GM03348 (cell line): ENCODE results near the gene KLK6.

ENCODE experiments used
- DNase-seq: peaks from one replicate; pipeline ENCODE4 v3.0.0; 2012; ENCODE audit warnings: low spot score

The KLK6 gene

DNA sequence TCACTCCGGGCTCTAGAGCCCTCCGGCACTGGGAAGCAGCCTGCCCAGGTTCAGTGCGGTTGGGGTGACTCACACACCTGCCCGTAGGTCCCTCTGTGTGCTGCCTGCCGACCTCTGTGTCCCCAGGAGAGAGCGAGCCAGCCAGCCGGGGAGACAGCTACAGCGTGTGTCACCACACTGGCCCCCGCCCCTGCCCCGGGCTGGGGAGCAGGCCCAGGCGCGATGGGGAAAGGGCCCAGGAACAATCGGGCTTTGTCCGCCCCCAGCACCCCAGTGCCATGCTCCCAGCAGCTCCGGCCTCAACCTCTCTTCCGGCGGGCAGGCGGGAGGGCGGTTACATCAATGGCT lies at the start of gene KLK6:
TSS of gene KLK6 (minus strand) at position 179 of the 348 bp plus-strand sequence. CDS start 1,487 bp downstream, outside the sequence.
- no peak for DNase-seq

DNA sequence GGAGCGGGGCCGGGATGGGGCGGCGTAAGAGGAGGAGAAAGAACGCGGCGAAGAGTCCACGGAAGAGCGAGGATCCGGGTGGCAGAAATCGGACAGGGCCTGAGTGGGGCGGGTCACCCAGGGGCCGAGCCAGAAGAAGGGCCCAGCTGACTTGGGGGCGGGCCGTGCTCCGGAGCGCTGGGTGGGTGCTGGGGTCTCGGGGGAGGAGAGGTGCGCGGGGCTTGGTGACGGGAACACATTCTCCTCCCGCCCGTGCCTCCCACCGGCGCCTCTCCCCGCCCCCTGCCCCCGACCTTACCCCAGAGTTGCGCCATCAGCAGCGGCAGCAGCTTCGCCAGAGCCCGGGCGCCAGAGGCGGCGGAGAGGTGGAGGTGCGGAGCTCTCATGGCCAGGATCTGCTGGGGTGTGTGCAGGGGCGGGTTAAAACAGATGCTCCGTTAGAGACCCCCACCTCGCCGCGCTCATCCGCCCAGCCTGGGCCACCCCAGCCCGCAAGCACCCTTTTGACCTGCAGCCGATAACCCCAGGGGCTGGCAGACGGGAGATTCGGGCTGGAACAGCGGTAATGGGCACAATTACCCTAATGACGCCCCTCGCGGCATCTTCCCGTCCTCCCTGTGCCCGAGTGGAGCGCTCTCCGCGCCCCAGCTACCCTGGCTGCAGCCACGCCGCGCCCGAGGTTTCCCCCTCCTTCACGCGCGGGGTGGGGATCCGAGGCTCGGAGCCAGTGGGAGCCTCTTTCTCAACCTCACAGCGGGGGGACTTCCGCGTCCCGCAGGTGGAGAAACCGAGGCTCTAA lies 49.6 kb upstream of the KLK6 start:
- DNase-seq, result no peak

DNA sequence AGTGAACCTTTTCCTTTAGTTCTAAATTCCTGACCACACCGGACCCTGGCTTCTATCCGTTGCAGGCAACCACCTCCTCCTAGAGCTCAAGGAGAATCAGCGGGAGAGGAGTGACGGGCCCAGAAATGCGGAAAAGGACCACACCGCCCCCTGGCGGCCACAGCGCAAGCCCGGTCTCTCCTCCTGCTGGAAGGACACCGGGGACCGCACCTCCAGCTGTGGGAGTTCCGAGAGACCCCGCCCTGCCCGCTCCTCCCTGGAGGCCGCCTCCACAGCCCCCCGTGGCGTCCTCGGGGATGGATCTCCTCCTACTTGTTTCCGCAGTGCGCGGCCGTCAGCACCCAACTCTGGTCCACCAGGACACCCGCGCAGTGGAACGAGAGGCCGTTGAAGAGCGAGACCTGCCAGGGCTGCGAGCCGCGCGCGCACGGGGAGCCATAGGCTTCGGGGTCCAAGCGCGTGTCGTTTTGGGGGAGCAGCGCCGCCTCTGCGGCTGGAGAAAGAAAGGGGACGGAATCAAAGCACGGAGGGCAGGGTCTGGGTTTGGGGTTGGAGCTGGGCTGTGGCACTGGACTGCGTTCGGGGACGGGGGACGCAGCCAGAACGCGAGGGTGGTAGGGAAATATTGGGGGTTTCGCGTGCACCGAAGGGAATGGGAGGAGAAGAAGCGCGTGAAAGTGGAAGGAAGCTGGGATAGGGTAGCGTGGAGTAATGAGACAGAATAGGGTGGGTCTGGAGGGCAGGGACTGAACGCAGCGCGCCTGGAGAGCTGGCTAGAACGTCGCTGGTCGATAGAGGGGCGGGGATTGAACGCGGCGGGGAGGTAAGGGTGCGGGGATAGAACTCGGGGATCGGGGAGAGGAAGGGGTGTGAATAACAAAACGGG lies 47.6 kb upstream of the KLK6 start:
- peak; percentile 85 for DNase-seq

DNA sequence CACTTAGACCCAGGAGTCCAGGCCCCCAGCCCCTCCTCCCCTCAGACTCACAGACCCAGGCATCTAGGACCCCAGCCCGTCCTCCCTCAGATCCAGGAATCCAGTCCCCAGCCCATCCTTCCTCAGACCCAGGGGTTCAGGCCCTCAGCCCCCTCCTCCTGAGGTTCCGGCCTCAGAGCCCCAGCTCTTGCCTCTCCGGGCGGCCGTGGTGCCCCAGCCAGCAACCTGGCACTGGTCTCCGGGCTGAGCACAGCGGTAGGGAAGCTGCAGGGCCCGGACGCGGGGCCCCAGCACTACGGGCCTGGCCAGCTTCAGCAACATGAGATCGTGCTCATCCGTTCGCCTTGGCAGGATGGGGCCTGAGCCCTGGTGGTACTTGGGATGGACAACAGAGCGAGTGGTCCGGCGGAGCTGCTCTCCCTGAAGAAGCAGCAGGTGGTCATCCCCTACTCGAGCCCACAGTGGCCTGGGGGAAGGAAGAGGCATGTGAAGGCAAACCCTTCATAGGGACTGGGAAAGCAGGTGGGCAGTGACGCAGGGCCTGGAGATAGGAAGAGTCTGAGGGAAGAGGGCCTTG lies 46.4 kb upstream of the KLK6 start:
- DNase-seq, result no peak

DNA sequence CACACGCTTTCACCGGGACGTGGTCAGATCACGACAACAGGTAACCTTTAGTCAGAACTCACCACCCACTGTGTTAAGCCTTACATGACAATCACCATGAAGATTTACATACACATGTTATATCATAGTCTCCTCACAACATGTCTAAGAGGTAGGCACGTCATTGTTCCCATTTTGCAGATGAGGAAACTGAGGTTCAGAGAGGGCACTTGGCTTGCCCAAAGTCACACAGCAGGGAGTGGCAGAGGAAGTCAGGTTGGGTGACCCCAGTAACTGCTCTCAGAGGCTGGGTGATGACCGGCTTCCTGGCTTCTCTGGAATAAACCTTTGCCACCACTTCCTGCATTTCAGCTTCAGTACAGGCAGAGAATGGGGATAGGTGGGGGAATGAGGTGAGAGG lies 44.9 kb upstream of the KLK6 start:
- DNase-seq, result no peak

DNA sequence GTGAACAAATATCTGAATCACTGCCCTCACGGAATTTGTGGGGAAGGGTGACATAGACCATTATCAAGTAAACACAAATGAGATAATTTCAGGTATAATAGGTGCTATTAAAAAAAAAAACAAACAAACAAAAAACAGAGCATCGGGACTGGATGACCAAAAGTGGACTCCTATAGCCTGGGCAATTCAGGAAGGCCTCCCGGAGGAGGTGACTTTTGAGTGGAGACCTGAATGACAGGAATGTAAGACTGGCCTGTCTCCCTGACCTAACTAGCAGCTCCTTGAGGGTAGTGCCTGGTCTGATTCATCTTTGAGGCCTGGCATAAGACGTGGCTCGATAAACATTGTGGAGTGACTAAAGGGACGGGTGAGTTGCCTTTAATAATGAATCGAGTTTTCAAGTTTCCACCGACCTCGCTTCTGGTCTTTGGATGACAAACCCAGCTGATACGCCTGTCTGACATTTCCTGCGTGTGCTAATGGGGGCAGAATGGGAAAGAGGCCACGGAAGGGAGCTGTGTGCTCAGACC lies 43.3 kb upstream of the KLK6 start:
- no peak for DNase-seq

DNA sequence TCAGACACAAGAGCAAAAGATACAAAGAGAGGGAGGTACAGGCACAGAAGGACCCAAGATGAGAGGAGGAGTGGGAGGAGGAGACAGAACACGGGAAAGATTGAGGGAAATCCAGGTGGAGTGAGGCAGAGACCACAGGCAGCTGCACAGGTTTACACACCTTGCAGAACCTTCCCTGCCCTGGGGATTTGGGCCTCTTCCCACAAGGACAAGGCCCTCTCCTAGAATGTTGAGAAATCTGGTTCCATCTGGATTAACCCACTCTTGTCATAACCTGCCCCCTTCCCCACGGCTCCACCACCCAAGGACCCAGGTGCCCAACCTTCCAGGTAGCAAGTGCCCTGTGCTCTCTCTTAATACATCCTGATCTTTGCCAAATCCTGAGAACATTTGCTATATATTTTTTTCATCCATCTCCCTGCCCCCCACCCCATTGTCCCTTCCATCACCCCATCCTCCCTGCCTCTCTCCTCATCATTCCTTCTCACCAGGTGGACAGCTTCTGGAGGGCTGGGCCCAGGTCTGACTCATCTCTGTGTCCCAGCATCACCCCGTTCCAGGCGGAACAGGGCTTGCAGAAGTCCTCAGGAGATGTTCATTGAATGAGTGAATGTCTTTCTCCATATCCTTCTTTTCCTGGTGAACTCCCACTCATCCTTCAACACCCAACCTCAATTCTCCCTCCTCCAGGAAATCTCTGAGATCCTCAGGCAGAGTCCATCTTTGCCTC lies 40.8 kb upstream of the KLK6 start:
- DNase-seq, result no peak

DNA sequence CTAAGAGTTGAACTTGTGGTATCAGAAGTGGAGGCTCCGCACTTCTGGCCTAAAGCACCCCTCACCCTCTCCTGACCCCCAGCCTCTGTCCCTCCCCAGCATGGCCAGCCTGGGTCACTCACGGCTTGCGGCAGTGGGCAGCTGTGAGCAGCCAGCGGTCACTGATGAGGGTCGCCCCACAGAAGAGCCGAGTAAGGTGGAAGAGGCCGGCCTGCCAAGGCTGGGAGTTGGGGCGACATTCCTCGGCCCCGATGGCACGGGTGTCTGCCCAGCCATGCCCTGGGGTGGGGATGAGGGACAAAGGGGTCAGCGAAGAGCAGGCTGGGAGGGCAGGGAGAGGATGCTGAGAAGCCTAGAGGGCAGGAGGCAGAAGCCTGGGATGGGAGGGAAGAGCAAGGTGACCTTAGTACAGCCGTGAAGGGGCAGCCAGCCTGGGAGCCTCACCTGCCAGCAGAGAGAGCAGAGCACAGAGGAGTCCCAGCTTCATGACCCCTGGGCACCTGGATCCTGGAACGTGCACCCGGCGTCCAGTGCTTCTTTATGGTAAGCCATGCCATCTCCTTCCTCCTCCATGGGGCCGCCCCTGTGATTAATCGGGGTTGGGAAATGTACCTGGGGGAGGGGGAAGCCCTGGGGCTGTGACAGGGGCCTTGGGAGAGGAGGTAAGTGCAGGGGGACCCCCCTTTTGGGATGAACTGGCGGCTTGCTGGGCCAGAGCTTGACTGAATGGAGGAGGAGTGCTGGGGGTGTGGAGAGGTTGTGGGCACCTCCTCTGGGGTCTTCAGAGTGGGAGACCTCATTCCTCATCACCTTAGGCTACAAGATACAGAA lies 39.9 kb upstream of the KLK6 start:
- DNase-seq, result no peak

DNA sequence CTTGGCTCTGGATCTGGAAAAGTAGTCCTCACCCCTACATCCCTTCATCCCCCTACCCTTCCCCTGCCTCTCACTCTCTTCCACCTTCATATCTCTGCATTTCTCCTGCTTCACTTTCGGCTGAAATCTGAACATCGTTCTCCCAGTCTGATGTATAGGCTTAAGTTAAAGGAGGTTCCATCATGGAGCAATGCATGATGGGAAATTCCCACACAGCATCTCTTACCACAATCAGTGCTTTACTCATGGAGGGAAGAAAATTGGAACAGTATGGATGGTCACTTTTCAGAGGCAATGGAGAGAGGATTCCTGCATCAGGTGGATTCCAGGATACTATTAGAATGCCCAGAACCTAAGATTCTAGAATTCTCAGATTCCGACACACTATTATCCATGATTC lies 38.1 kb upstream of the KLK6 start:
- DNase-seq, result no peak

DNA sequence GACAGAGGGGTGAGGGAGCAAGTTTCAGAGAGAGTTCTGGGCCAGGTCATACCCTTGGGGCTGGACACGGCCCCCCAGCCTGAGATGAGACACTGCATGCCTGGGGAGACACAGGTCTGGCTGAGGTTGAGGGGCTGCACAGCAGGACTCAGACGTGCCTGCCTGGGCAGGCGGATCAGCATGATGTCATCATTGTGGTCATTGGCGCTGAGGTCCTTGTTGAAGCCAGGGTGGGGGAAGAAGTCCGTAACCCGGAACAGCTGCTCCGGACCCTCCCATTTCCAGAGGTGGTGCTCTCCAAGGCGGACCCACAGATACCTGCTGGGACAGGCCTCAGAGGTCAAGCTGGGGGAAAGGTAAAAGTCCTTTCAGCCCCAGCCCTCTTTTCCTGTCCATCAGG lies 37.0 kb upstream of the KLK6 start:
- no peak for DNase-seq

DNA sequence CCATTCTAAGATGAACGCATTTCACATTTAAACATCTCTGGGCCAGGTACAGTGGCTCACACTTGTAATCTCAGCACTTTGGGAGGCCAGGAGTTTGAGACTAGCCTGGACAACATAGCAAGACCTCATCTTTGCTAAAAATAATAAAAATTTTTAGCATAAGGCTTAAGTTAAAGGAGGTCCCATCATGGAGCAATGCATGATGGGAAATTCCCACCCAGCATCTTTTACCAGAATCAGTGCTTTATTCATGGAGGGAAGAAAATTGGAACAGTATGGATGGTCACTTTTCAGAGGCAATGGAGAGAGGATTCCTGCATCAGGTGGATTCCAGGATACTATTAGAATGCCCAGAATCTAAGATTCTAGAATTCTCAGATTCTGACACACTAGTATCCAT lies 35.9 kb upstream of the KLK6 start:
- DNase-seq, result no peak

DNA sequence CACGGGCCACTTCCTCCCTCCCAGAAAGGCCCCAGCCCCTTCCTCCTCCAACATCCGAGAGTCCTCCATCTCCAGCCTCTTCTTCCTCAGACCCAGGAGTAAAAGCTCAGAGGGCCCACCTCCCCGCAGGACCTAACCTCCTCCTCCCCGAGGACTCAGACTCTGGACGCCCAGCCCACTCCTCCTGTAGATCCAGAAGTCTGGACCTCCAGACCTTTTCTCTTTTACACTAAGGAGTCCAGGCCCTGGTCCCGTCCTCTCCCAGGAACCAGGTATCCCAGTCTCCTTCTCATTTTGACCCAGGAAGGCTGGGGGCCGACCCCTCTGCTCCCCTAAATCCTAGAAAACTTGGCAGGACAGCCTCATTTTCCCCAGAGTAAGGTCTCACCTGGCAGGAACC lies 33.9 kb upstream of the KLK6 start:
- DNase-seq, result no peak

DNA sequence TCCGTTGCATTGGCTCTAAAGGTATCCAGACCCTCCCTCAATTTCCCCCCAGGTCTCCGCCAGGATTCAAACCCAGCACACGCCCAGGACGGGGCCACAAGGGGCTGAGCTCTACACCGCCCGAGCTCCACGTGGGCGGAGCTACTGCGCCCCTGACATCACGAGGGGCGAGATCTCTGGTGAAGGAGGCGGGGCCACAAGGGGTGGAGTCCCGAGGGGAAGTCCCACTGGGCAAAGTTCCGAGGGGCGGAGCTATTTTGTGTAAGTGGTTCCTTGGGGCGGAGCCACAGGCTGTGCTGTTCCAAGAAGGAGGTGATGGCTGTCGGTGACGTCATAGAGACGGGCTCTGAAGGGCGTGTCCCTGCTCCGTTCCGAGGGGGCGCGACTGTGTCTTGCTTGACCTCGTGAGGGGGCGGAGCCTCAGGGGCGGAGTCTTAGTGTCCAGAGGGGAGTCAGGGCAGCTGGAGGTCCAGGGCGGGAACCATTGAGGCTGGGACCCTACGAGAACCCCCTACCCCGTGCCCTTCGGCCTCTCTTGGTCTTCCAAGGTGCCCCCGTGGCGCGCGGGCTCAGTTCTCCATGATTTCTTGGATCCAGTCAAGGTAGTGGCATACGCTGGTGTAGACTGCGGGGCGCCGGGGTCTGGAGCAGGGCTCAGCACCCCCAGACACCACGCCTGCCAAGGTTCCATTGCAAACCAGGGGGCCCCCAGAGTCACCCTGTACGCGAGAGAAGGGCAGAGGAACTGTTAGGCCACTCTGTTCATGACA lies 33.3 kb upstream of the KLK6 start:
- no peak for DNase-seq

DNA sequence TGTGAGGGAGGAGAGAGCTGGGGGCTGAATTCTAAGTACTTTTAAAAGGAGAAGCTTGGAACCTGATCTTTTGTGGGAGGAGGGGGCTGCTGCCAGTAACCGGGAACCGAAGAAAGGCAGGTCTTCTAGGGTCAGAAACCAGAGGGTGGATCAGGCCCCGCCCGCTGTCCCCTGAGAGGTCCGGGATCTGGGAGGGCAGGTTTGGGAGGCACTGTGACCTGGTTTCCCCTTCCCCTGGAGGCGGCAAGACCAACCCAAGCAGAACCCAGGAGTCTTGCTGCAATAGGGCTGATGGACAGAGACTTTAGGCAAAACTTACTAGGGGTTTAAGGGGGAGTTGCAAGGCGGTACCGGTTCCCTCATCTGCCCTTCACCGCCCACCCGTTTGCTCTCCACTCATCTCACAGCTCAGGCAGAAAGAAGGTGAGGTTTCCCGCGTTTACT lies 32.7 kb upstream of the KLK6 start:
- no peak for DNase-seq

DNA sequence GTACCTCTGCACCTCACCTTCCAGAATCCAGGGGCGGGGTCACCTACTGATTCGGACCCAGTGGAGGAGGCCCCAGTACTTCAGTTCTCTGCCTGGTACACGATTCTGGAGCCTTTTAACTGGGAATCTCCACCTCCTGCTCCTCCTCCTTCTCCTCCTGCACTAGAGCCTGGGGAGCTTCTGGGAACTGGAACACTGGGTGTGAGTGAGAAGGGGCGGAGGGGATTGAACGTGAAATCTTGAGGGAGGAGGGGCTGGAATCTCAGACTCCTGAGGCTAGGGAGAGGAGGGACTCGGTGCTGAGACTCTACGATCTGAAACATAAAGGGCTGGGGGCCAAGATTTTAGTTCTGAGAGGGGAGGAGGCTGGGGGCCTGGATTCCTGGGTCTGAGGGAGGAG lies 32.1 kb upstream of the KLK6 start, which contains the start of gene KLK8:
TSS of gene KLK8 (minus strand) at position 90 of the 400 bp plus-strand sequence. CDS start 437 bp downstream, outside the sequence.
- DNase-seq, result no peak

DNA sequence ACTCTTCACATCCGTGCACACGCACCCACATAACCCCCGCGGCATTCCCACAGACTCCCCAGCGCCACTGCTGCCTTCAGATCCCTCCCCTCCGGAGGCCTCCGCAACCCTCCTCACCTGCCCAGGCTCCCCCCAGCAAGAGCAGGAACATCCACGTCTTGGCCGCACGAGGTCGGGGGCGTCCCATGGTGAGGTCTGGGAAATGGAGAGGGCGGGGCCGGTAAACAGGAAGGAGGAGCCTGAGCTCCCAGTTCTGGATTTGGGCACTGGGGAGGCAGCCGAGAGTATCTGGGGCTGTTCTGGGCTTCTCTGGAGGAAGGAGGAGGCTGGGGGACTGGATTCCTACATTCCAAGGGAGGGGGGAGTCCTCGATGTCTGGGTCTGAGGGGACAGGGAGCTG lies 31.6 kb upstream of the KLK6 start:
- no peak for DNase-seq

DNA sequence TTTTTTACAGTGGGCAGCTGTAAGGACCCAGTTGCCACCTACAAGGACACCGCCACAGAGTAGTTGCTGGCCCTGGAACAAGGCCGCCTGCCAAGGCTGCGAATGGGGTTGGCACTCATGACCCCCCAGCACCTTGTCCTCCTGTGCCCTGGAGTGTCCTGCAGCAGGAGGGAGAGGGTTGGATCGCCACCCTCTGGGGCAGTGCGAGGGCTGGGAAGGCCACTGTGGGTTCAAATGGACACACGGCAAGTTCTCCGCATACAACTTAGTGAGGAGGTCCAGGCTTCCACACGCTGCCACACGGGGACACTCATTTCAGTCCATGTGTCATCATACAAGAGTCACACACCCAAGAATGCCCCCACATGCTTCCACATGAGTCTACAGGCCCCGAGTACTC lies 31.0 kb upstream of the KLK6 start:
- DNase-seq, result no peak

DNA sequence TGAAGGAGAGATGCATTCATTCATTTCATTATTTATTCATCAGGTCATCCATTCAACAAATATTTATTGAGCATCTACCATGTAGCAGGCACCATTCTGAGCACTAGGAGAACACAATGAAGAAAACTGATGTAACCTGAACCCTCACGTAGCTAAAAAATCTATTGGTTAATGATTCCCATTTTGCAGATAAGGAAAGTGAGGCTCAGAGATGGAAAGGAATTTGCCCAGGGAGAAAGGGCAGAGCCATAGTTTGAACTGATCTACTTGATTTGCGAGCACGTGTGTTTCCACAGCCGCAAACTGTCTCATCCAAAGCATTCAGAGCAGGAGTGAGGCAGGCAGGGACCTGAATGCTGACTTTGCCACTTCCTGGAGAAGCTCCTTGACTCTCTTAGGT lies 29.3 kb upstream of the KLK6 start:
- no peak for DNase-seq

DNA sequence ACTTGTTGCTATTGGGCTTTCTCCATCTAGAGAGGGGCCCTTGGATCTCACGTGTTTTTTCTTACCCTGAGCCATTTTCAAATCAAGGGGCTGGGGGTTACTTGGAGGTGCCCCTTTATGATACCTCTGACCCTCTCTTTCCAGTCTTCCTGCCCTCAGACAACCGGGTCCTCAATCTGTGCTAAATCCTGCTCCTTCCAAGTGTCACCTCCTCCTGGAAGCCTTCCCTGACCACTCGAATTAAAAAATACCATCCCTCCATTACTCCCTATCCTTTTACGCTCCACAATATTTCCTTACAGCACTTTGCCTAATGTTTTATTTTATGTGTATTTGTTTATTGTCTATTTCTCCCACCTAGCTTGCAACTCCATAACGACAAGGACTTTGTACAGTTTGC lies 28.7 kb upstream of the KLK6 start:
- no peak for DNase-seq

DNA sequence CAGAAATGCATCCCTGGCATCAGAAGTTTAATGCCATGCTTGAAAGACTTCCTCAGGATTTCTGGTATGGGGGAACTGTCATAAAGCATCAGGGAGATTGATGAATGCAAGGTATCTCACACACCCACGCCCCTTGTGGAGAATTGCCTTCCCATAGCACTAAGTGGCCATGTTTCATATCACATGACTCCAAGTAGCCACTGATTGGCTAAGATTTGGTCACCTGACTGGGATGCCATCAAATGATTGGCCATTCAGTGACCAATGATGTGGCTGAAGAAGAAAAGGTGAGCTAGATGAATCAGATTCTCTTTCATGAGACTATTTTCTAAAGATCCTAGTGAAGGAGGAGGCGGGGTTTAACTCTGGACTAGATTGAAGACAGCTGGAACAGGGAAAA lies 24.7 kb upstream of the KLK6 start:
- DNase-seq, result no peak
